Brain microvascular endothelial cell (primary cell): ENCODE data around the gene PLCD4.

Experiments used
- DNase-seq: peaks from one replicate; pipeline ENCODE4 v3.0.0-alpha.2; 2020
- H3K27ac ChIP-seq: fragments of 250-450 bp; sonication (Bioruptor Pico); 2 replicates; pipeline ENCODE4 v1.5.1; 2020; ENCODE audit warnings: mild to moderate bottlenecking, moderate library complexity
- H3K27me3 ChIP-seq: fragments of 250-450 bp; sonication (Bioruptor Pico); replicated peaks from 2 replicates; pipeline ENCODE4 v1.5.1; 2020; ENCODE audit warnings: mild to moderate bottlenecking
- H3K36me3 ChIP-seq: fragments of 250-450 bp; sonication (Bioruptor Pico); replicated peaks from 2 replicates; pipeline ENCODE4 v1.5.1; 2020; ENCODE audit warnings: mild to moderate bottlenecking
- H3K4me3 ChIP-seq: 2 replicates; pipeline ENCODE4 v1.5.1; 2011; ENCODE audit warnings: low read depth, mild to moderate bottlenecking, control low read depth, low read length, moderate library complexity
- CTCF ChIP-seq: IDR thresholded peaks from 2 replicates; pipeline ENCODE4 v1.5.1; 2011; ENCODE audit warnings: low read depth, mild to moderate bottlenecking, moderate library complexity, low read length, control low read depth, inconsistent platforms; ENCODE audit errors: missing control alignments
- in situ Hi-C: cut with HindIII; loops from 2 replicates; pipeline ENCODE4 v1.10.0; 2017; ENCODE audit warnings: low sequenced_read_pairs, low pct_ligation_motif_present

The PLCD4 gene

GRCh38 chr2:218607436-218608115 lies at the start of gene PLCD4:
Gene PLCD4 (plus strand): TSS chr2:218607899. CDS start chr2:218615740, 7,841 bp downstream.
- peak; percentile 67 for DNase-seq
- in situ Hi-C loops = no loop called here
- no peaks in the 10 kb centered on the region for H3K36me3 ChIP-seq
- peak; percentile 33 for TF ChIP-seq CTCF
- H3K27me3 ChIP-seq = no peaks in the 10 kb centered on the region
- H3K27ac ChIP-seq = no peak within 1 kb of the TSS
- peak within 1 kb of the TSS; percentile 24 for H3K4me3 ChIP-seq

GRCh38 chr2:218557941-218558340 lies 49.8 kb upstream of the PLCD4 start:
- no peaks in the 10 kb centered on the region for H3K27me3 ChIP-seq
- TF ChIP-seq CTCF = no peak
- H3K36me3 ChIP-seq = peaks cover 14% of the 10 kb centered on the region
- DNase-seq = no peak
- H3K27ac ChIP-seq = no peak overlapping the region
- H3K4me3 ChIP-seq = no peak overlapping the region
- in situ Hi-C loops = no loop called here

GRCh38 chr2:218558986-218559385 lies 48.7 kb upstream of the PLCD4 start:
- Histone ChIP-seq H3K27ac (no peak overlapping the region), H3K4me3 (no peak overlapping the region), H3K36me3 (peaks cover 8% of the 10 kb centered on the region), H3K27me3 (no peaks in the 10 kb centered on the region)
- in situ Hi-C loops = no loop called here
- TF ChIP-seq CTCF = no peak
- no peak for DNase-seq

- Histone ChIP-seq H3K27me3 (no peaks in the 10 kb centered on the region), H3K4me3 (no peak overlapping the region), H3K36me3 (peaks cover 2% of the 10 kb centered on the region), H3K27ac (no peak overlapping the region)
- DNase-seq = no peak
- in situ Hi-C loops = no loop called here
- TF ChIP-seq CTCF = no peak
Measured at GRCh38 chr2:218564056-218564455, 43.6 kb upstream of the PLCD4 start.

- in situ Hi-C loops = no loop called here
- TF ChIP-seq CTCF = no peak
Measured at GRCh38 chr2:218566296-218566695, 41.4 kb upstream of the PLCD4 start.

GRCh38 chr2:218567797-218568189 lies 39.9 kb upstream of the PLCD4 start:
- Histone ChIP-seq H3K27ac (peak overlapping the region; percentile 77), H3K27me3 (no peaks in the 10 kb centered on the region), H3K36me3 (peaks cover 5% of the 10 kb centered on the region), H3K4me3 (peak overlapping the region; percentile 90)
- in situ Hi-C loops = no loop called here
- no peak for DNase-seq
- no peak for TF ChIP-seq CTCF

More at GRCh38 chr2:218566296-218566695, 41.4 kb upstream of the PLCD4 start:
- H3K27ac ChIP-seq = no peak overlapping the region
- no peak overlapping the region for H3K4me3 ChIP-seq
- H3K36me3 ChIP-seq = peaks cover under 1% of the 10 kb centered on the region
- no peak for DNase-seq
- no peaks in the 10 kb centered on the region for H3K27me3 ChIP-seq
